ENCODE measurements around the gene NUDT8. TPM values are rescaled to one million over a fixed set of nuclear protein-coding genes. Genes with fewer than 3 reads are reported as not detected.
"Not testable (repeated sequence)": the region's sequence is repeated elsewhere in the genome, so short reads cannot be mapped to it uniquely, and the experiment has no call there.

NUDT8 gene
- total RNA-seq, 4 donors from 2014 or later: 1.9 to 4.8 (median 3.5) TPM

- H3K36me3 ChIP-seq: no peaks in the 10 kb centered on the region
- no peak for TF ChIP-seq POLR2A (IDR thresholded peaks at IDR 0.05; ENCODE audit: low read depth)
- no peak for TF ChIP-seq POLR2AphosphoS5 (IDR thresholded peaks at IDR 0.05)
- no peak for TF ChIP-seq EP300 (IDR thresholded peaks at IDR 0.05)
- no peak for TF ChIP-seq CTCF (IDR thresholded peaks at IDR 0.05)
- H3K27me3 ChIP-seq: no peaks in the 10 kb centered on the region
- intact Hi-C loops (cut with DNase I): no loop called here
- H3K4me1 ChIP-seq: peaks cover 3 to 9% (median 7%) of the 10 kb centered on the region in 4 donors
- no peak for DNase-seq (ENCODE audit: extremely low spot score)
- H3K27ac ChIP-seq (replicated peaks in 1 of 4): no peak overlapping the region
- 98% methylated on average over 7 of the region's 7 CpGs for WGBS
- H3K9me3 ChIP-seq: no peaks in the 10 kb centered on the region
- H3K4me3 ChIP-seq: no peak overlapping the region
Measured at GRCh38 chr11:67601098-67601497, 28.6 kb downstream of the NUDT8 start.

GRCh38 chr11:67600324-67601029 is 29.3 kb downstream of the NUDT8 start:
- Histone ChIP-seq H3K27ac (replicated peaks in 1 of 4) (no peak overlapping the region), H3K27me3 (no peaks in the 10 kb centered on the region), H3K36me3 (no peaks in the 10 kb centered on the region), H3K9me3 (no peaks in the 10 kb centered on the region), H3K4me3 (no peak overlapping the region), H3K4me1 (peaks cover 0 to 2% (median 1%) of the 10 kb centered on the region in 4 donors)
- no peak for DNase-seq (ENCODE audit: extremely low spot score)
- 62% methylated on average over 7 of the region's 7 CpGs for WGBS
- intact Hi-C loops (cut with DNase I): no loop called here
- TF ChIP-seq CTCF (IDR thresholded peaks at IDR 0.05) (no peak), POLR2A (IDR thresholded peaks at IDR 0.05; ENCODE audit: low read depth) (no peak), POLR2AphosphoS5 (IDR thresholded peaks at IDR 0.05) (no peak), EP300 (IDR thresholded peaks at IDR 0.05) (no peak)

- H3K36me3 ChIP-seq: no peaks in the 10 kb centered on the region
- intact Hi-C loops (cut with DNase I): no loop called here
- H3K4me3 ChIP-seq: no peak overlapping the region
- DNase-seq (ENCODE audit: extremely low spot score): no peak
- no peaks in the 10 kb centered on the region for H3K4me1 ChIP-seq
- no peaks in the 10 kb centered on the region for H3K9me3 ChIP-seq
- no peak overlapping the region for H3K27ac ChIP-seq (replicated peaks in 1 of 4)
- TF ChIP-seq CTCF (IDR thresholded peaks at IDR 0.05): no peak
- TF ChIP-seq POLR2A (IDR thresholded peaks at IDR 0.05; ENCODE audit: low read depth): no peak
- no peak for TF ChIP-seq EP300 (IDR thresholded peaks at IDR 0.05)
- TF ChIP-seq POLR2AphosphoS5 (IDR thresholded peaks at IDR 0.05): no peak
- H3K27me3 ChIP-seq: no peaks in the 10 kb centered on the region
- WGBS: 64% methylated on average over 1 of the region's 1 CpG
Measured at GRCh38 chr11:67599149-67599548, 30.6 kb downstream of the NUDT8 start.

GRCh38 chr11:67597963-67598362 is 31.8 kb downstream of the NUDT8 start:
- DNase-seq (ENCODE audit: extremely low spot score); H3K4me1 ChIP-seq; H3K9me3 ChIP-seq; intact Hi-C loops (cut with DNase I); H3K27ac ChIP-seq (replicated peaks in 1 of 4); H3K27me3 ChIP-seq; H3K4me3 ChIP-seq; H3K36me3 ChIP-seq: not testable (repeated sequence)
- WGBS: 98% methylated on average over 8 of the region's 26 CpGs

GRCh38 chr11:67597458-67597857 is 32.3 kb downstream of the NUDT8 start:
- intact Hi-C loops (cut with DNase I); DNase-seq (ENCODE audit: extremely low spot score); H3K27me3 ChIP-seq; H3K27ac ChIP-seq (replicated peaks in 1 of 4); H3K9me3 ChIP-seq; H3K4me1 ChIP-seq; H3K36me3 ChIP-seq; H3K4me3 ChIP-seq: not testable (repeated sequence)
- 100% methylated on average over 2 of the region's 3 CpGs for WGBS

GRCh38 chr11:67596753-67597300 is 32.9 kb downstream of the NUDT8 start:
- intact Hi-C loops (cut with DNase I): no loop called here
- no peaks in the 10 kb centered on the region for H3K4me1 ChIP-seq
- no peak for DNase-seq (ENCODE audit: extremely low spot score)
- no peak overlapping the region for H3K4me3 ChIP-seq
- H3K27me3 ChIP-seq: no peaks in the 10 kb centered on the region
- H3K27ac ChIP-seq (replicated peaks in 1 of 4): no peak overlapping the region
- TF ChIP-seq POLR2AphosphoS5 (IDR thresholded peaks at IDR 0.05) (no peak), CTCF (IDR thresholded peaks at IDR 0.05) (no peak), POLR2A (IDR thresholded peaks at IDR 0.05; ENCODE audit: low read depth) (no peak), EP300 (IDR thresholded peaks at IDR 0.05) (no peak)
- H3K9me3 ChIP-seq: no peaks in the 10 kb centered on the region
- 91% methylated on average over 1 of the region's 1 CpG for WGBS
- no peaks in the 10 kb centered on the region for H3K36me3 ChIP-seq

All from esophagus muscularis mucosa (tissue), 4 donors.